HEK293T (cell line): ENCODE measurements around the gene OTOL1.
"Not testable (repeated sequence)": the region's sequence is repeated elsewhere in the genome, so short reads cannot be mapped to it uniquely, and the experiment has no call there.

Experiments used
- ARNT ChIP-seq: fragments of 450-650 bp; IDR thresholded peaks from 2 replicates; pipeline ENCODE4 v1.6.1; 2017; ENCODE audit warnings: mild to moderate bottlenecking
- ELF4 ChIP-seq: fragments of 450-650 bp; IDR thresholded peaks from 2 replicates; pipeline ENCODE4 v1.6.1; 2017; ENCODE audit warnings: antibody characterized with exemption
- FOXA1 ChIP-seq: fragments of 450-650 bp; IDR thresholded peaks from 2 replicates; pipeline ENCODE4 v1.6.1; 2016; ENCODE audit warnings: mild to moderate bottlenecking
- FOXM1 ChIP-seq: fragments of 450-650 bp; IDR thresholded peaks from 2 replicates; pipeline ENCODE4 v1.6.1; 2017; ENCODE audit warnings: mild to moderate bottlenecking, borderline replicate concordance
- HDGF ChIP-seq: fragments of 450-650 bp; IDR thresholded peaks from 2 replicates; pipeline ENCODE4 v1.6.1; 2017; ENCODE audit warnings: antibody characterized with exemption, borderline replicate concordance
- L3MBTL2 ChIP-seq: fragments of 450-650 bp; conservative IDR thresholded peaks from 2 replicates; pipeline ENCODE4 v1.6.1; 2016; ENCODE audit warnings: mild to moderate bottlenecking
- LEF1 ChIP-seq: fragments of 450-650 bp; IDR thresholded peaks from 2 replicates; pipeline ENCODE4 v1.6.1; 2017; ENCODE audit warnings: mild to moderate bottlenecking, borderline replicate concordance
- NFRKB ChIP-seq: fragments of 450-650 bp; IDR thresholded peaks from 2 replicates; pipeline ENCODE4 v1.6.1; 2016; ENCODE audit warnings: mild to moderate bottlenecking, moderate library complexity
- PKNOX1 ChIP-seq: fragments of 450-650 bp; IDR thresholded peaks from 2 replicates; pipeline ENCODE4 v1.6.1; 2016
- SP1 ChIP-seq: fragments of 450-650 bp; IDR thresholded peaks from 2 replicates; pipeline ENCODE4 v1.6.1; 2017

- TF ChIP-seq SP1, LEF1, FOXA1, ARNT, ELF4, NFRKB, L3MBTL2, HDGF, FOXM1, PKNOX1: not testable (repeated sequence)
Observed at GRCh38 chr3:161490845-161491244, 5.8 kb upstream of the OTOL1 start.
